Glomerular visceral epithelial cell (primary cell): ENCODE data around the gene TFCP2.
"Not testable (repeated sequence)": the region's sequence is repeated elsewhere in the genome, so short reads cannot be mapped to it uniquely, and the experiment has no call there.

Source experiments
- DNase-seq: peaks from one replicate; pipeline ENCODE4 v3.0.0-alpha.2; 2016; ENCODE audit errors: extremely low spot score

The TFCP2 gene

GRCh38 chr12:51082561-51083125 lies 90.3 kb downstream of the TFCP2 start:
- peak; percentile 30 for DNase-seq

GRCh38 chr12:51081421-51081820 lies 91.5 kb downstream of the TFCP2 start:
- no peak for DNase-seq

DNA sequence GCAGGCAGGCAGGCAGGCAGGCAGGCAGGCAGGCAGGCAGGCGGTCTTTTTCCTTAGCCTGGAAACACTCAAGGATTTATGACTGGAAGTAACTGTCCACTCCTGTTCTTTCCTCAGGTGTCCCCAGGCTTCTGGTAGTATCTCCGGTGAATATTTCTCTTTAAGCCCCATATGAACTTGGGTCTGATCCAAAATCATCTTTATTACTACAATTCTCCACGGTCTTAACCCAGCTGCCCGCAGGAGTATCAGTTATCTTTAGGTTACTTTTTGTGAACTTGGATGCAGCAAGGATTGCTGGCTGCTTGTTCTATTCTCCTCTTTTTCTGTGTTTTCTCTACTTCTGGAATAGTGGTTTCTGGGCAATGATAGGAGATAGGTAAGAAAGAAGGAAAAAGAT lies 92.8 kb downstream of the TFCP2 start:
- no peak for DNase-seq

DNA sequence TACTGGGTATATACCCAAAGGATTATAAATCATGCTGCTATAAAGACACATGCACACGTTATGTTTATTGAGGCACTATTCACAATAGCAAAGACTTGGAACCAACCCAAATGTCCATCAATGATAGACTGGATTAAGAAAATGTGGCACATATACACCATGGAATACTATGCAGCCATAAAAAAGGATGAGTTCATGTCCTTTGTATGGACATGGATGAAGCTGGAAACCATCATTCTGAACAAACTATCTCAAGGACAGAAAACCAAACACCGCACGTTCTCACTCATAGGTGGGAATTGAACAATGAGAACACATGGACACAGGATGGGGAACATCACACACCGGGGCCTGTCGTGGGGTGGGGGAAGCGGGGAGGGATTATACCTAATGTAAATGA lies 94.1 kb downstream of the TFCP2 start:
- not testable (repeated sequence) for DNase-seq

DNA sequence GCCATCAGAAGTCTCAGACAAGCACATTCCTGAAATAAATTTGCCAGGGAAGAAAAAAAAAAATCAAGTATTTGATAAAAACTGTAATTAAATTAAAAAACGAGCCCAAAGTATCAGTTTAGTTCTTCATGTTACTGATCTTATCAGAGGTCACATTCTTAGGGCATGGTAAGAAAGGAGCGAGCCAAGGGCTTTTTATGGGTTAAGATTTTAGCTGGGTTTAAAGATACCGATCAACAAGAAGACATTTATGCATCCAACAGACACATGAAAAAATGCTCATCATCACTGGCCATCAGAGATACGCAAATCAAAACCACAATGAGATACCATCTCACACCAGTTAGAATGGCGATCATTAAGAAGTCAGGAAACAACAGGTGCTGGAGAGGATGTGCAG lies 94.6 kb downstream of the TFCP2 start:
- not testable (repeated sequence) for DNase-seq

GRCh38 chr12:51077930-51078329 lies 95.0 kb downstream of the TFCP2 start:
- no peak for DNase-seq

GRCh38 chr12:51076236-51076930 lies 96.6 kb downstream of the TFCP2 start:
- DNase-seq, result no peak

GRCh38 chr12:51075390-51075789 lies 97.5 kb downstream of the TFCP2 start:
- DNase-seq, result no peak

GRCh38 chr12:51071663-51072062 lies 101.3 kb downstream of the TFCP2 start:
- DNase-seq, result no peak

GRCh38 chr12:51070004-51070403 lies 102.9 kb downstream of the TFCP2 start:
- no peak for DNase-seq

DNA sequence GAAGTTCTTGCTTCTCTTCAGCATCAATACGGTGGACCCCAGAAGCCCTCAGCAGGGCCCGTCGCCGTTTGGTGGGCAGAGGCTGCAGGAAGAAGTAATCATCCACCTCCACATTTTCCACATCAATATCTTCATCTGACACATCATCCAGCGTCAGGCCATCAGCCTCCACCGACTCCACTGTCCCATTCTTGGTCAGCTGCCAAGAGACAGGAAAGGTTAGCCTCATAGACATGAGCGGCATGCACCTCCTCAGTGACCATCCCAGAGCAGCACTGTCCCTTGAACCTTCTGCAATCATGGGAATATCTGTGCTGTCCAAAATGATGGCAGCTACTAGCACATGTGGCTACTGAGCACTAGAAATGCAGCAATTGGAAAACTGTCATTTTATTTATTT lies 105.2 kb downstream of the TFCP2 start:
- no peak for DNase-seq

DNA sequence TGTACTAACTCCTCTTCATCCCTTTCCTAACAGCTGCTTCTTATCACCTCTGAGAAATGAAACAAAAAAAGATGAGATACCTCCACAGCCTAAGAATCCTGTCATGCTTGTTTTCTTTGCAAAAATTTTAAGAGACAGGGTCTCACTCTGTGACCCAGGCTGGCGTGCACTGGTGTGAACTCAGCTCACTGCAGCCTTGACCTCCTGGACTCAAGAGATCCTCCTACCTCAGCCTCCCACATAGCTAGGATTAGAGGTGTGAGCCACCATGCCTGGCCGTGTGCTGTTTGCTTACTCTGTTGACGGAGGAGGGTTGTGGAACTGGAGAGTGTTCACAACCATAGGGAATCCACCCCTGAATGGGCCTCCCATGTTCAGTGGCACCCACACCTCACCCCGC lies 105.7 kb downstream of the TFCP2 start:
- DNase-seq, result no peak

DNA sequence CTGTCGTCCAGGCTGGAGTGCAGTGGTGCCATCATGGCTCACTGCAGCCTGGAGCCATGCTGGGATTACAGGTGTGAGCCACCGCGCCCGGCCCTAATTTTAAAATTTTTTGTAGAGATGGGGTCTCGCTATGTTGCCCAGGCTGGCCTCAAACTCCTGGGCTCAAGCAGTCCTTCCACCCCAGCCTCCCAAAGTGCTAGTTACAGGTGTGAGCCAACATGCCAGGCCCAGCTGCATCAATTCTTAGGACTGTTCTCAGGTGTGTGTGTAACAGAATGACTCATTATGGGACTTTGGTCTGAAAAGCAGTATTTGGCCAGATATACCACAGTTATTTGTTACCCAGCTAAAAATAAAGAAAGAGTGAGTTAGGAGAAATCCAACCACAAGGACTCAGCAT lies 107.4 kb downstream of the TFCP2 start:
- no peak for DNase-seq

DNA sequence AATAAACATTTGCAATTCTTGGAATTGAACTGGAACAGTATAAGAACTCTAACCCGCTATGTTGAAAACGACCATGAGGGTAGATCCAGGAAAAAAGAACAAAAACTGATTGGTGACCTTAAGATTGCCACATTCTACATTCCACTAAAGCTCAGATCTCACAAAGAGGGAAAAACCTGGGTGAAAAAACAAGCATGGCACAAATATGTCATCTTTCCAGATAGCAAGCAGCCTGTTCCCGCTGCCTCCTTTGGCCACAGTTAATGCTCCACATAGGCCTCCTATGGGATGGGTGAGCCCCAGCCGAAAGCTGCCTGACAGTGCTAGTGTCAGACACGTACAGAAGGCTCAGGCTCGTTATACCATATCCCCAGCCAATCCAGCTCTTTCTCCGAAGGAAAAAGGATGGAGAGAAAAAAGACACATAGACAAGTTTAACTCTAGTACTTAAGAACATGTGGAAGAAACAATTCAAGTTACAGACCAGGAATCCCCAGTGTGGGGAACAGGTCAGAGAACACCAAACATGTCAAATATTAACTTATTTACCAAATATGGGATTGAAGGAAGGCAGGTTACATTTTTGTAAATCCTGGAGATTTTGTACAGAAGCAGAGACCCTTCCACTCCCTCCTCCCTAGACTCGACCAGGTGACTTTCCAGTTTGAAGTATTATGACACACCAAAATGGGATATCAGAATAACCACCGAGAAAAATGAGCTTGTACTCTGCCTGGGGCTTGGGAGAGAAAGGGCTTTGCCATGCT lies 110.1 kb downstream of the TFCP2 start:
- no peak for DNase-seq

- no peak for DNase-seq
Observed at GRCh38 chr12:51059086-51059485, 113.8 kb downstream of the TFCP2 start.

- no peak for DNase-seq
Observed at GRCh38 chr12:51056242-51056641, 116.7 kb downstream of the TFCP2 start.

DNA sequence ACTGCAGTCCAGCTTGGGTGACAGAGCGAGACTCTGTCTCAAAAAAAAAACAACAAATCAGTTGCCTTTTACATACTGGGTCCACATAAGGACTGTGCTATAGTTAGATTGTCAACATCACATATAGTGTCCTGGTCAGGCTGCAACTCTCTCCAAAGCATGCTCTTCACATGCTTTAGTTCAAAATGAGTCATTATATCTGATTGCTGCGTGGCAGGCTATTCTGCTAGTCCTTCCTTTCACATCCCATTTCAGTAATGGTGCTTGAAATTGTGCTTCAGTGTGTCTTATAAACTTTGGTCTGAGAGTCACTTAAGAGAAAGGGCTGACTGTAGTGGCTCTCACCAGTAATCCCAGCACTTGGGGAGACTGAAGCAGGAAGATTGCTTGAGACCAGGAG lies 117.9 kb downstream of the TFCP2 start:
- DNase-seq, result no peak

- DNase-seq, result no peak
Observed at GRCh38 chr12:51051787-51052186, 121.1 kb downstream of the TFCP2 start.

DNA sequence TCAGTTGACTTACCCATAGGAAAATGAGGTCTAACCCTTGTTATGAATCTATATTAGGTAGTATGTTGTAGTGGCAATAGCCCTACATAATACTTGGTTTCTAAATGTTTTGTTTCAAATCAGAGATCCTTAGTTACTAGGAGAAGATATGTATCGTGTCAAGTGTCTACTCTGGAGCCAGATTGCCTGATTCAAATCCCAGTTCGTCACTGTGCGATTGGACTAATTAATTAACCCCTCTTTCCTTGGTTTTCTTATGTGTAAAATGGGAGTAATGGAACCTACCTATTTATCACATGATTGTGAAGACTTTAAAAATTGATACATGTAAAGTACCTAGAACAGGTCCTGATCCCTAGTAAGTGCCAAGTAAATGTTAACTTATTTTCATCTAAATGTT lies 123.4 kb downstream of the TFCP2 start:
- no peak for DNase-seq

DNA sequence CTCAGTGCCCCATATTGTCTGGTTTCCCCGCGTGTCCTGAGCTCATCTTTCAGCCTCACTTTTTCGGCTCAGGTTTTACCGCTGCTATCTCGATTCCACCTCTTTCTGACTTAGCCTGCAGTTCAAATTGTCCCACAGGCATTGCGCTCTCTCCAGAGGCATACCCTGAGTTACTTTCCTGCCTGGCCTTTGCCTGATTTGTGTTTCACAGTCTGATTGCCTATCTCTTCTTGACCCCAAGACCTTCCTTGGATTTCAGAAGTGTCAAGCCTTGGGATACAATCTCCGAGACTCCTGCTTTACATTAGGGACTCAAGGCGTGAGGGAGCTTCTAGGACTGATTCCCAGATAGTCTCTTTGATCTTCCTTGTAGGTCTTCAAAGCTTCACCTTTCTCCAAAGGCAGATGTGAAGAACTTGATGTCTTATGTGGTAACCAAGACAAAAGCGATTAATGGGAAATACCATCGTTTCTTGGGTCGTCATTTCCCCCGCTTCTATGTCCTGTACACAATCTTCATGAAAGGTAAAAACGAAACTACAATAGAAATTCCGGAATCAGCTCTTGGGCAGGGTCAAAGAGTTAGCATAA lies 124.2 kb downstream of the TFCP2 start:
- no peak for DNase-seq

DNA sequence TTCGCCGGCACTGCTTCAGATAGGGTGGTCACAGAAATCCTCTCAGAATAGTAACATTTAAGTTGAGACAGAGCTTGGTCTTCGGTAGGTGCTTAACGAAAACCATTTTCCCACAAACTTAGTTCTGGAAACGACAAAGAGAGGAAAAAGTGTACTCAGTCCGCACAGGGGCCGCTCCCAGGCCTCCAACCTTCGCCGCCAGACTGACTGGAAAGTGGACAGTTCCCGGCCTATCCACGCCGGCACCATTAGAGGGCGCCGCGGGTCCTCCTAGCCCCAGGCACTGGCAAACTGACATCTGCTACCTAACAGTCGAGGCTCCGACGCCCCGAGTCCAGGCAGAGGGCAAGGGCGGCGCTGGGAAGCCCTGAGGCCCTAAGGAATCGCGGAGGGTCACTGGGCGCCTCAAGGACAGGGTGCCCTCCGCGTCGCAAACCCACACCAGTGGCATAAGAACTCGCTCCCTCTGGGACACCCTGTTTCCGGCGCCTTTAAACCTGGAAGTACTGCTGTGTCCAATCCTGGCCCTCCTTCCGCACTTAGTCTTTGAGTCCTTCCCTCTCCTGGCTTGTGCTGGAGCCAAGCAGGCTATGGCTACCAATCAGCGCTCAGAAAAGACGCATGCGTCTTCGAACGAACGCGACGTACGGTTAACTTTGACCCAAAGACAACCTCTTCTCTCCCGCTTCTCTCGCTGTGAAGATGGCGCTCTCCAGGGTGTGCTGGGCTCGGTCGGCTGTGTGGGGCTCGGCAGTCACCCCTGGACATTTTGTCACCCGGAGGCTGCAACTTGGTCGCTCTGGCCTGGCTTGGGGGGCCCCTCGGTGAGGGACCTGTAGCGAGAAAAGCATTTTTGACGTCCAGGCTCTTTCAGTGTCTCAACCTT lies 125.0 kb downstream of the TFCP2 start, which contains the start of gene LETMD1:
Gene LETMD1 (plus strand): TSS at position 673 of the 886 bp plus-strand sequence. CDS start 30 bp downstream, at position 703.
- DNase-seq, result peak; percentile 95
